ENCODE data around the gene MESD. TPM values are rescaled to one million over a fixed set of nuclear protein-coding genes. Genes with fewer than 3 reads are reported as not detected.

MESD gene
- total and polyA plus RNA-seq, 9 of the 15 experiments (the other 6 are each of a cell fraction or from before 2014, with no cell fraction given) = 11.3 to 39.7 (median 22.8) TPM

DNA sequence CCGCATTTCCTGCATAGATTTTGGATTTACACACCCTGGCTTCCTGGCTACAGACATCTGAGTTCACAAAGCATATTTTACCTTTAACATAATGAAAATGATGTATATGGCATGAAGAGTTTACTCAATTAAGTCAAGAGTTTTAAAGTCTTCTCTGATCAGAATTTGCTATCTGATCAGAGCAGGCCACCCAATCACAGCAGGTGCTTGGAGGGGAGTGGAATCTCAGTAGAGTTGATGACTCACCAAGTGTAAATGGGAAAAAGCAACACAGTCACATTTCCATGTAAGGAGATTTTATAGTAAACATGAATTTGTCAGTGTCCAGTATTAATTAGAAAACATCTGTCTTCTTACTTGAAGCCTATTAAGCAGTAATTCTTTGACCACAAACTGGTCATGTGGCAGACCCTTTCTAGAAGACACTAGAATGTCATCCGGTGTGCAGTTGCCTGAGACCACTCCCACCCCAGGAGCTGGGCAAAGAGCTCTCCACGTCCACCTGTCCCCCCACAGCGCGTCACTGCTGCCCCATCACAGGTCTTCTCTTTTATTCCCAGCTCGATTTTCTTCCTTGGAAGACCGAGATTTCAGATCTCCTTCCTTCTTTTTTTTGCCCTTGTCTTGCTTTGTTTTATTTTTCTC is 10.8 kb downstream of the MESD start:
- Histone ChIP-seq H3K4me3 (no peak overlapping the region), H4K20me1 (replicated peaks; ENCODE audit: control insufficient read depth, insufficient read depth, low read length) (peaks cover 23% of the 10 kb centered on the region), H3K4me2 (ENCODE audit: insufficient read depth, low read length) (no peak overlapping the region), H3K36me3 (ENCODE audit: control insufficient read depth, insufficient read depth, low read length) (peaks cover 62% of the 10 kb centered on the region), H3K9ac (ENCODE audit: insufficient read depth in 1 of 2, low read depth in 2 of 2, low read length in 2 of 2) (no peak overlapping the region), H3K9me3 (replicated peaks; ENCODE audit: control insufficient read depth, insufficient read depth, low read depth, low read length) (no peaks in the 10 kb centered on the region), H2AFZ (ENCODE audit: low read depth, low read length) (no peak overlapping the region), H3K27ac (ENCODE audit: extremely low read depth, low read depth, low read length) (no peak overlapping the region), H3K27me3 (ENCODE audit: control insufficient read depth in 2 of 2, insufficient read depth in 2 of 2, low read length in 2 of 2) (no peaks in the 10 kb centered on the region), H3K4me1 (replicated peaks in 1 of 2; ENCODE audit: control insufficient read depth in 2 of 2, insufficient read depth in 2 of 2, low read length in 2 of 2) (peaks cover 0 to 3% of the 10 kb centered on the region in 2 experiments; a peak in 2 of 5 replicates), H3K9me1 (ENCODE audit: control insufficient read depth, insufficient read depth, low read length) (peaks cover 4% of the 10 kb centered on the region), H3K79me2 (ENCODE audit: control insufficient read depth, insufficient read depth, low read length) (peaks cover 38% of the 10 kb centered on the region)
- intact Hi-C loops (cut with micrococcal nuclease) = no loop called here
- TSS peak; percentile 44 for BruUV-seq (replicated peaks)
- DNase-seq (ENCODE audit: extremely low read depth in 1 of 4, low spot score in 3 of 4) = peak; percentile 41 to 47 (median 44)
- no peak for FAIRE-seq
- POLR2A ChIA-PET = interaction anchor here (0.6 to 2.2 kb wide), 3 partner anchors 19 to 287 kb away, joined by 3 to 7 read pairs (median 3); no protein-coding TSS in a partner anchor
- ATAC-seq = no peak
- in situ Hi-C loops (cut with MboI) = loop anchor here (5.0 to 10.0 kb wide), 2 partner anchors 288 to 426 kb away; no protein-coding TSS in a partner anchor
- WGBS (ENCODE audit: insufficient coverage, low coverage, missing lambda C conversion rate) = 78% methylated on average over 7 of the region's 7 CpGs
- CTCF ChIA-PET (ENCODE audit: low intra/inter-chr PET ratio) = interaction anchor here (1.7 to 5.2 kb wide), 3 partner anchors 128 to 288 kb away, joined by 5 to 115 read pairs (median 15); no protein-coding TSS in a partner anchor
- TF ChIP-seq, protein P1, sequence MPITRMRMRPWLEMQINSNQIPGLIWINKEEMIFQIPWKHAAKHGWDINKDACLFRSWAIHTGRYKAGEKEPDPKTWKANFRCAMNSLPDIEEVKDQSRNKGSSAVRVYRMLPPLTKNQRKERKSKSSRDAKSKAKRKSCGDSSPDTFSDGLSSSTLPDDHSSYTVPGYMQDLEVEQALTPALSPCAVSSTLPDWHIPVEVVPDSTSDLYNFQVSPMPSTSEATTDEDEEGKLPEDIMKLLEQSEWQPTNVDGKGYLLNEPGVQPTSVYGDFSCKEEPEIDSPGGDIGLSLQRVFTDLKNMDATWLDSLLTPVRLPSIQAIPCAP (CRISPR knock-in tag; IDR thresholded peaks at IDR 0.05; ENCODE audit: borderline replicate concordance) = no peak
- no peak for TF ChIP-seq MYNN (IDR thresholded peaks at IDR 0.05)
- TF ChIP-seq MYNN (CRISPR knock-in tag; IDR thresholded peaks at IDR 0.05) = no peak
- peak in 1 of 2 experiments; percentile 73; a peak in 2 of 4 replicates for TF ChIP-seq HDAC1 (IDR thresholded peaks at IDR 0.05)
- TF ChIP-seq POLR2AphosphoS5 (IDR thresholded peaks at IDR 0.05; ENCODE audit: control insufficient read depth, insufficient read depth, low read depth, low read length) = 0 out of 2 replicates have a peak, but pooled peaks have one; percentile 32
- no peak for TF ChIP-seq IRF9 (tag; IDR thresholded peaks at IDR 0.05)
- TF ChIP-seq MTF1 (CRISPR knock-in tag; IDR thresholded peaks at IDR 0.05; ENCODE audit: borderline replicate concordance) = no peak
- TF ChIP-seq JUND (IDR thresholded peaks at IDR 0.05; ENCODE audit: borderline replicate concordance, low read depth, low read length) = peak; percentile 88
- peak; percentile 85 for TF ChIP-seq JUND (tag; IDR thresholded peaks at IDR 0.05; ENCODE audit: borderline replicate concordance, low read depth, low read length)
- TF ChIP-seq STAT5A (IDR thresholded peaks at IDR 0.05; ENCODE audit: borderline replicate concordance, low read length) = 0 out of 2 replicates have a peak, but pooled peaks have one; percentile 17
- TF ChIP-seq XRCC5 (IDR thresholded peaks at IDR 0.05; ENCODE audit: low read depth, low read length) = no peak
- TF ChIP-seq RCOR1 (IDR thresholded peaks at IDR 0.05; ENCODE audit: borderline replicate concordance in 1 of 2, low read depth in 2 of 2, low read length in 2 of 2) = peak; percentile 56 to 96; a peak in 2 of 4 replicates
- no peak for TF ChIP-seq ZBTB7A (IDR thresholded peaks at IDR 0.05; ENCODE audit: borderline replicate concordance, control insufficient read depth, low read depth, low read length)
- TF ChIP-seq, protein P2, sequence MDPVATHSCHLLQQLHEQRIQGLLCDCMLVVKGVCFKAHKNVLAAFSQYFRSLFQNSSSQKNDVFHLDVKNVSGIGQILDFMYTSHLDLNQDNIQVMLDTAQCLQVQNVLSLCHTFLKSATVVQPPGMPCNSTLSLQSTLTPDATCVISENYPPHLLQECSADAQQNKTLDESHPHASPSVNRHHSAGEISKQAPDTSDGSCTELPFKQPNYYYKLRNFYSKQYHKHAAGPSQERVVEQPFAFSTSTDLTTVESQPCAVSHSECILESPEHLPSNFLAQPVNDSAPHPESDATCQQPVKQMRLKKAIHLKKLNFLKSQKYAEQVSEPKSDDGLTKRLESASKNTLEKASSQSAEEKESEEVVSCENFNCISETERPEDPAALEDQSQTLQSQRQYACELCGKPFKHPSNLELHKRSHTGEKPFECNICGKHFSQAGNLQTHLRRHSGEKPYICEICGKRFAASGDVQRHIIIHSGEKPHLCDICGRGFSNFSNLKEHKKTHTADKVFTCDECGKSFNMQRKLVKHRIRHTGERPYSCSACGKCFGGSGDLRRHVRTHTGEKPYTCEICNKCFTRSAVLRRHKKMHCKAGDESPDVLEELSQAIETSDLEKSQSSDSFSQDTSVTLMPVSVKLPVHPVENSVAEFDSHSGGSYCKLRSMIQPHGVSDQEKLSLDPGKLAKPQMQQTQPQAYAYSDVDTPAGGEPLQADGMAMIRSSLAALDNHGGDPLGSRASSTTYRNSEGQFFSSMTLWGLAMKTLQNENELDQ (CRISPR knock-in tag; IDR thresholded peaks at IDR 0.05; ENCODE audit: borderline replicate concordance) = no peak
- TF ChIP-seq CBFA2T2 (conservative IDR thresholded peaks at IDR 0.05) = peak; percentile 35; the same call in 1 of the 2 replicates
- TF ChIP-seq CBFA2T3 (IDR thresholded peaks at IDR 0.05) = peak; percentile 66
